SJSA1 (cell line): ENCODE data around the gene MAML2. TPM values are rescaled to one million over a fixed set of nuclear protein-coding genes. Genes with fewer than 3 reads are reported as not detected.

Experiments
- DNase-seq, 2 experiments: peaks; one replicate each; pipeline ENCODE4 v3.0.0-alpha.2; 2015 to 2020; ENCODE audit warnings: low spot score in 2 of 2, low read depth in 1 of 2
- H3K27ac ChIP-seq: fragments of 250-450 bp; sonication (Bioruptor Pico); 2 replicates; pipeline ENCODE4 v1.5.1; 2020; ENCODE audit warnings: mild to moderate bottlenecking, moderate library complexity
- H3K27me3 ChIP-seq: fragments of 250-450 bp; sonication (Bioruptor Pico); replicated peaks from 2 replicates; pipeline ENCODE4 v1.5.1; 2020; ENCODE audit warnings: mild to moderate bottlenecking, moderate library complexity
- H3K36me3 ChIP-seq: fragments of 250-450 bp; sonication (Bioruptor Pico); 2 replicates; pipeline ENCODE4 v1.5.1; 2020; ENCODE audit warnings: mild to moderate bottlenecking
- H3K4me1 ChIP-seq: fragments of 250-450 bp; sonication (Bioruptor Pico); replicated peaks from 2 replicates; pipeline ENCODE4 v1.6.1; 2021; ENCODE audit warnings: mild to moderate bottlenecking
- H3K4me3 ChIP-seq: fragments of 250-450 bp; sonication (Bioruptor Pico); 2 replicates; pipeline ENCODE4 v1.5.1; 2020; ENCODE audit warnings: mild to moderate bottlenecking
- H3K9me3 ChIP-seq: fragments of 250-450 bp; sonication (Bioruptor Pico); replicated peaks from 2 replicates; pipeline ENCODE4 v1.5.1; 2020; ENCODE audit warnings: mild to moderate bottlenecking
- total RNA-seq: library from RNA; depleted of rRNA; stranded (reverse); fragments of >200 nt; shearing (Covaris generic); gene quantifications from 2 replicates; pipeline ENCODE4 v1.2.3, GENCODE V29; 2014

Gene MAML2
- total RNA-seq, 1 experiment from 2014 or later = 8.7 TPM

- H3K9me3 ChIP-seq = no peaks in the 10 kb centered on the region
- H3K36me3 ChIP-seq = no peaks in the 10 kb centered on the region
- H3K4me3 ChIP-seq = no peak overlapping the region
- peaks cover 14% of the 10 kb centered on the region; the same call in 1 of the 2 replicates for H3K4me1 ChIP-seq
- H3K27ac ChIP-seq = no peak overlapping the region
- no peak for DNase-seq
- no peaks in the 10 kb centered on the region for H3K27me3 ChIP-seq
Measured at GRCh38 chr11:96111308-96111707, 231.7 kb downstream of the MAML2 start.

- Histone ChIP-seq H3K27ac (no peak overlapping the region), H3K4me1 (peaks cover 17% of the 10 kb centered on the region), H3K4me3 (no peak overlapping the region), H3K9me3 (no peaks in the 10 kb centered on the region), H3K36me3 (no peaks in the 10 kb centered on the region), H3K27me3 (no peaks in the 10 kb centered on the region)
- DNase-seq = no peak
Measured at GRCh38 chr11:96110302-96110701, 232.7 kb downstream of the MAML2 start.

- DNase-seq = no peak
- H3K9me3 ChIP-seq = no peaks in the 10 kb centered on the region
- H3K36me3 ChIP-seq = no peaks in the 10 kb centered on the region
- H3K27me3 ChIP-seq = no peaks in the 10 kb centered on the region
- H3K4me1 ChIP-seq = peaks cover 25% of the 10 kb centered on the region
- no peak overlapping the region for H3K27ac ChIP-seq
- no peak overlapping the region for H3K4me3 ChIP-seq
Measured at GRCh38 chr11:96109331-96110030, 233.5 kb downstream of the MAML2 start.

GRCh38 chr11:96107143-96107824 lies 235.7 kb downstream of the MAML2 start:
- peaks cover 31% of the 10 kb centered on the region for H3K4me1 ChIP-seq
- no peak overlapping the region for H3K4me3 ChIP-seq

GRCh38 chr11:96106645-96107044 lies 236.3 kb downstream of the MAML2 start:
- peaks cover 37% of the 10 kb centered on the region for H3K4me1 ChIP-seq
- no peak overlapping the region for H3K27ac ChIP-seq
- H3K27me3 ChIP-seq = no peaks in the 10 kb centered on the region
- H3K9me3 ChIP-seq = no peaks in the 10 kb centered on the region
- no peak for DNase-seq
- H3K4me3 ChIP-seq = no peak overlapping the region
- H3K36me3 ChIP-seq = no peaks in the 10 kb centered on the region

More at GRCh38 chr11:96107143-96107824, 235.7 kb downstream of the MAML2 start:
- Histone ChIP-seq H3K27me3 (no peaks in the 10 kb centered on the region), H3K9me3 (no peaks in the 10 kb centered on the region), H3K27ac (no peak overlapping the region), H3K36me3 (no peaks in the 10 kb centered on the region)
- DNase-seq = no peak

- Histone ChIP-seq H3K27ac (peak overlapping the region; percentile 88; the same call in 1 of the 2 replicates), H3K4me1 (peaks cover 43% of the 10 kb centered on the region), H3K27me3 (no peaks in the 10 kb centered on the region)
Measured at GRCh38 chr11:96105944-96106343, 237.1 kb downstream of the MAML2 start.

GRCh38 chr11:96105197-96105895 lies 237.6 kb downstream of the MAML2 start:
- H3K27ac ChIP-seq = peak overlapping the region; percentile 88
- DNase-seq = peak; percentile 33 to 44
- peaks cover 43% of the 10 kb centered on the region for H3K4me1 ChIP-seq
- H3K27me3 ChIP-seq = no peaks in the 10 kb centered on the region
- no peak overlapping the region for H3K4me3 ChIP-seq
- no peaks in the 10 kb centered on the region for H3K9me3 ChIP-seq
- H3K36me3 ChIP-seq = no peaks in the 10 kb centered on the region

More at GRCh38 chr11:96105944-96106343, 237.1 kb downstream of the MAML2 start:
- no peak for DNase-seq
- Histone ChIP-seq H3K4me3 (no peak overlapping the region), H3K36me3 (no peaks in the 10 kb centered on the region), H3K9me3 (no peaks in the 10 kb centered on the region)

- Histone ChIP-seq H3K4me3 (no peak overlapping the region), H3K4me1 (peaks cover 43% of the 10 kb centered on the region), H3K27me3 (no peaks in the 10 kb centered on the region), H3K27ac (peak overlapping the region; percentile 88), H3K36me3 (no peaks in the 10 kb centered on the region), H3K9me3 (no peaks in the 10 kb centered on the region)
- no peak for DNase-seq
Measured at GRCh38 chr11:96104496-96104895, 238.5 kb downstream of the MAML2 start.

GRCh38 chr11:96103721-96104120 lies 239.3 kb downstream of the MAML2 start:
- Histone ChIP-seq H3K4me1 (peaks cover 50% of the 10 kb centered on the region), H3K4me3 (no peak overlapping the region), H3K36me3 (no peaks in the 10 kb centered on the region), H3K9me3 (no peaks in the 10 kb centered on the region), H3K27ac (peak overlapping the region; percentile 88), H3K27me3 (no peaks in the 10 kb centered on the region)
- DNase-seq = peak in 1 of 2 experiments; percentile 21

- Histone ChIP-seq H3K4me1 (peaks cover 57% of the 10 kb centered on the region), H3K27me3 (no peaks in the 10 kb centered on the region), H3K36me3 (no peaks in the 10 kb centered on the region), H3K4me3 (no peak overlapping the region), H3K27ac (peak overlapping the region; percentile 88), H3K9me3 (no peaks in the 10 kb centered on the region)
- DNase-seq = no peak
Measured at GRCh38 chr11:96103102-96103501, 239.9 kb downstream of the MAML2 start.

GRCh38 chr11:96102664-96103078 lies 240.3 kb downstream of the MAML2 start:
- Histone ChIP-seq H3K9me3 (no peaks in the 10 kb centered on the region), H3K27ac (peak overlapping the region; percentile 88), H3K36me3 (no peaks in the 10 kb centered on the region), H3K27me3 (no peaks in the 10 kb centered on the region), H3K4me1 (peaks cover 61% of the 10 kb centered on the region), H3K4me3 (no peak overlapping the region)
- peak in 1 of 2 experiments; percentile 76 for DNase-seq

GRCh38 chr11:96101146-96101545 lies 241.8 kb downstream of the MAML2 start:
- H3K27ac ChIP-seq = peak overlapping the region; percentile 88
- no peak for DNase-seq
- no peaks in the 10 kb centered on the region for H3K9me3 ChIP-seq
- no peaks in the 10 kb centered on the region for H3K27me3 ChIP-seq
- no peak overlapping the region for H3K4me3 ChIP-seq
- no peaks in the 10 kb centered on the region for H3K36me3 ChIP-seq
- peaks cover 61% of the 10 kb centered on the region for H3K4me1 ChIP-seq

- Histone ChIP-seq H3K27me3 (no peaks in the 10 kb centered on the region), H3K27ac (peak overlapping the region; percentile 54), H3K4me1 (peaks cover 41% of the 10 kb centered on the region), H3K4me3 (no peak overlapping the region), H3K9me3 (no peaks in the 10 kb centered on the region), H3K36me3 (no peaks in the 10 kb centered on the region)
- DNase-seq = no peak
Measured at GRCh38 chr11:96098511-96099241, 244.3 kb downstream of the MAML2 start.
